A673 (cell line): ENCODE data around the gene CX3CR1. TPM values are rescaled to one million over a fixed set of nuclear protein-coding genes. Genes with fewer than 3 reads are reported as not detected.

Experiments
- BruUV-seq: library from RNA; stranded (reverse); fragments of 400-500 nt; replicated peaks from 2 replicates; lab custom pipeline; 2021; lab: Mats Ljungman, UMichigan
- CTCF ChIA-PET: fragments of 300-600 bp; sonication (Branson Sonifier 250); formaldehyde crosslinking; loops from one replicate; lab custom pipeline; 2022; ENCODE audit warnings: antibody characterized with exemption; lab: Charles Lee
- POLR2A ChIA-PET: fragments of 300-600 bp; sonication (Branson Sonifier 250); formaldehyde crosslinking; loops from one replicate; lab custom pipeline; 2022; ENCODE audit warnings: antibody characterized with exemption; ENCODE audit not compliant: low non-redundant PET; lab: Charles Lee
- DNase-seq: peaks from one replicate; pipeline ENCODE4 v3.0.0-alpha.2; 2015; ENCODE audit warnings: low spot score
- H3K27ac ChIP-seq: fragments of 200-600 bp; sonication (generic); 2 replicates; pipeline ENCODE4 v1.5.1; 2016; ENCODE audit warnings: mixed run types, low read depth, mild to moderate bottlenecking, mixed read lengths, antibody characterized with exemption, low read length; ENCODE audit not compliant: poor library complexity, severe bottlenecking
- H3K27me3 ChIP-seq: fragments of 200-600 bp; sonication (generic); replicated peaks from 2 replicates; pipeline ENCODE4 v1.6.1; 2017; ENCODE audit warnings: mixed run types, low read depth, mild to moderate bottlenecking, mixed read lengths, antibody characterized with exemption, low read length; ENCODE audit not compliant: insufficient read depth, poor library complexity
- H3K36me3 ChIP-seq: fragments of 200-600 bp; sonication (generic); 2 replicates; pipeline ENCODE4 v1.6.1; 2016; ENCODE audit warnings: mixed run types, mild to moderate bottlenecking, mixed read lengths, antibody characterized with exemption, low read length; ENCODE audit not compliant: insufficient read depth, poor library complexity, severe bottlenecking
- H3K4me1 ChIP-seq: fragments of 200-600 bp; sonication (generic); 2 replicates; pipeline ENCODE4 v1.6.1; 2017; ENCODE audit warnings: mixed run types, mild to moderate bottlenecking, mixed read lengths, antibody characterized with exemption, low read length; ENCODE audit not compliant: insufficient read depth, poor library complexity, severe bottlenecking
- H3K4me3 ChIP-seq: fragments of 200-600 bp; sonication (generic); 2 replicates; pipeline ENCODE4 v1.5.1; 2016; ENCODE audit warnings: low read depth, mixed run types, mild to moderate bottlenecking, mixed read lengths, low read length; ENCODE audit not compliant: poor library complexity, severe bottlenecking
- H3K9me3 ChIP-seq: fragments of 200-600 bp; sonication (generic); 2 replicates; pipeline ENCODE4 v1.6.1; 2016; ENCODE audit warnings: mixed run types, low read depth, mild to moderate bottlenecking, mixed read lengths, antibody characterized with exemption, low read length; ENCODE audit not compliant: poor library complexity, severe bottlenecking
- EZH2 ChIP-seq: fragments of 200-600 bp; sonication (generic); IDR thresholded peaks from 2 replicates; pipeline ENCODE4 v1.6.1; 2017; ENCODE audit warnings: borderline replicate concordance, low read depth, mild to moderate bottlenecking, mixed read lengths, antibody characterized with exemption, low read length; ENCODE audit not compliant: poor library complexity, severe bottlenecking
- intact Hi-C: fragments of 100-400 bp; cut with micrococcal nuclease; formaldehyde crosslinking; loops from one replicate; pipeline ENCODE4 v1.10.0; 2022; ENCODE audit not compliant: unreplicated experiment
- total RNA-seq: library from RNA; stranded (reverse); gene quantifications from 2 replicates; pipeline ENCODE4 v1.2.3, GENCODE V29; 2021
- TF ChIP-seq, protein P1 (sequence below): fragments of 300-800, 200-600 bp; sonication (generic); conservative IDR thresholded peaks from 2 replicates; pipeline ENCODE4 v1.5.1; 2017; ENCODE audit warnings: low read depth, mild to moderate bottlenecking, antibody characterized with exemption, low read length, moderate library complexity, mixed read lengths

CX3CR1 gene
- total RNA-seq, 1 experiment from 2014 or later, result not detected

DNA sequence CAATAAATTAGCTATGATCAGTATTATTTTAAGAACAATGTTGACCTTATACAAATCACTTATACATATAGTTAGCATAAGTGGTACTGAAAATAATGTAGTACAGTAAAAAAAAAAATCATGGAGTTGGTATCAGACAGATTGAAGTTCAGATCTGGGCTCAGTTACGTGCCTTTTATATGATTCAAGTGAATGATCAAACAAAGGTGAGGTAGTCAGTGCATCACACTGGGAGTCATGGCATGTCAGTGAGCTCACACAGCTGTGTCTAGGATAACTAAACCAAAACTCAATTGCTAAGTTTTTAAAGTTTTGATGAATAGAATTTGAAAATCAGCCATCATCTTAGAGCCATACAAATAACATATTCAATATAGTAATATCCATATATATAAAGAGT, 38.5 kb upstream of the CX3CR1 start:
- CTCF ChIA-PET, result no interaction called here
- POLR2A ChIA-PET, result no interaction called here
- BruUV-seq, result no TSS peak

DNA sequence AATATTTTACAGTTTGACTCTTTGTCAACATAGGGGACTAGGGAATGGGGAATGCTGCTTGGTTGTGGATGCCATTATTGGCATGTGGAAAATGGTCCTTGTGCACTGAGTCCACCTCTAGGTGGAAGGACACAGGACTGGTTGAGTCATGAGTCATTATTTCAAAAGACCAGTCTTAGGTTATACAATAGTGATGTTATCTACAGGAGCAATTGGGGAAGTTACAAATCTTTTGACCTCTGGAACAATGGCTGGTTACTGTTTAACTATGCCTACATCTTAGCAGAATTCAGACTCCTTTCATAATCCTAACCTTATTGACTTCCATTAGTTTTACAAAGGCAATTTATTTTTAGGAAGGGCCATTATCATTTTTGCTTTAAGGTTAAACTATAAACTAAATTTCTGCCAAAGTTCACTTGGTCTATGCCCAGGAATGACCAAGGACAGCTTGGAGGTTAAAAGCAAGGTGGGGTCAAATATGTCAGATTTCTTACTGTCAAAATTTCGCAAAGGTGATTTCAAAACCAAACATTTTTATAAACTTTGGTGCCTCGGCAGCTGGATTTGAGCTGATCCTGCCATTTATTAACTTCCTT, 37.8 kb upstream of the CX3CR1 start:
- no peak overlapping the region for H3K27ac ChIP-seq
- peaks cover 5% of the 10 kb centered on the region for H3K27me3 ChIP-seq
- DNase-seq, result no peak
- ChIA-PET CTCF (no interaction called here), POLR2A (no interaction called here)
- intact Hi-C loops, result no loop called here
- H3K9me3 ChIP-seq, result no peaks in the 10 kb centered on the region
- no peak overlapping the region for H3K4me3 ChIP-seq
- H3K4me1 ChIP-seq, result no peaks in the 10 kb centered on the region
- no peaks in the 10 kb centered on the region for H3K36me3 ChIP-seq
- TF ChIP-seq EZH2, result no peak
- BruUV-seq, result no TSS peak

More for the DNA sequence above, 38.5 kb upstream of the CX3CR1 start:
- TF ChIP-seq EZH2, result no peak
- Histone ChIP-seq H3K27me3 (peaks cover 5% of the 10 kb centered on the region), H3K4me3 (no peak overlapping the region), H3K4me1 (no peaks in the 10 kb centered on the region), H3K9me3 (no peaks in the 10 kb centered on the region), H3K36me3 (no peaks in the 10 kb centered on the region), H3K27ac (no peak overlapping the region)
- intact Hi-C loops, result no loop called here
- DNase-seq, result no peak

DNA sequence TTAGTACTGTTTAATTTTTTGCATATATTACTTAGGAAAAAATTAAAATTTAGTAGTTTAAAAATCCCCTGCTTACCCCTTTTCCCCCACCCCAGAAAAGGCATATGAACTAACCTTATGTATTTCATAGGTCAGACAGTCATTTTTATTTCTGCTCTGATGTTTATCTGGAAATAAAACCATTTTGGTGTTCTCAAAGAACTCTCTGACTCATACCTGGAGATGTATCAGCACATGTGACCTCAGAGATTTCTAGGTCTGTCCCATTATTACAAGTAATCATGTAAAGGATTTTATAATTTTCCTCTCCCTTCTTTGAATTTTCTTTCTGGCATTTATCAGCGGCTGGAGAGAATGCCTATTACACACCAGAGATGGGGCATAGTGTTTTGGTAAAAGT, 35.6 kb upstream of the CX3CR1 start:
- intact Hi-C loops, result no loop called here
- TF ChIP-seq, protein P1, sequence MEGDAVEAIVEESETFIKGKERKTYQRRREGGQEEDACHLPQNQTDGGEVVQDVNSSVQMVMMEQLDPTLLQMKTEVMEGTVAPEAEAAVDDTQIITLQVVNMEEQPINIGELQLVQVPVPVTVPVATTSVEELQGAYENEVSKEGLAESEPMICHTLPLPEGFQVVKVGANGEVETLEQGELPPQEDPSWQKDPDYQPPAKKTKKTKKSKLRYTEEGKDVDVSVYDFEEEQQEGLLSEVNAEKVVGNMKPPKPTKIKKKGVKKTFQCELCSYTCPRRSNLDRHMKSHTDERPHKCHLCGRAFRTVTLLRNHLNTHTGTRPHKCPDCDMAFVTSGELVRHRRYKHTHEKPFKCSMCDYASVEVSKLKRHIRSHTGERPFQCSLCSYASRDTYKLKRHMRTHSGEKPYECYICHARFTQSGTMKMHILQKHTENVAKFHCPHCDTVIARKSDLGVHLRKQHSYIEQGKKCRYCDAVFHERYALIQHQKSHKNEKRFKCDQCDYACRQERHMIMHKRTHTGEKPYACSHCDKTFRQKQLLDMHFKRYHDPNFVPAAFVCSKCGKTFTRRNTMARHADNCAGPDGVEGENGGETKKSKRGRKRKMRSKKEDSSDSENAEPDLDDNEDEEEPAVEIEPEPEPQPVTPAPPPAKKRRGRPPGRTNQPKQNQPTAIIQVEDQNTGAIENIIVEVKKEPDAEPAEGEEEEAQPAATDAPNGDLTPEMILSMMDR, result no peak
- TF ChIP-seq EZH2, result no peak
- ChIA-PET CTCF (no interaction called here), POLR2A (no interaction called here)
- Histone ChIP-seq H3K4me1 (no peaks in the 10 kb centered on the region), H3K9me3 (no peaks in the 10 kb centered on the region), H3K27me3 (peaks cover 5% of the 10 kb centered on the region), H3K27ac (no peak overlapping the region), H3K4me3 (no peak overlapping the region), H3K36me3 (no peaks in the 10 kb centered on the region)
- BruUV-seq, result no TSS peak
- no peak for DNase-seq

DNA sequence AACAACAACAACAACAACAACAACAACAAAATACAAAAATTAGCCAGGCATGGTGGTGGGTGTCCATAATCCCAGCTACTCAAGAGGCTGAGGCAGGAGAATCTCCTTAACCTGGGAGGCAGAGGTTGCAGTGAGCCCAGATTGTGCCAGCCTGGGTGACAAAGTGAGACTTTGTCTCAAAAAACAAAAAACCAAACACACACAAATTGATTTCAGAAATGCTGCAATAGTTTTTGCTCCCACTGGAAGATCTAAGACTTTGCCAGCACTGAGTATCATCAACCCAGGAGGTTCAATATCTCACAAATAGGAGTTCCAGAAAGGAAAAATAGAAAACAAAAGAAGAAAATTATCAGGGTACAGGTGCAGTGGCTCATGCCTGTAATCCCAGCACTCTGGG, 33.5 kb upstream of the CX3CR1 start:
- intact Hi-C loops, result no loop called here
- H3K4me1 ChIP-seq, result no peaks in the 10 kb centered on the region
- CTCF ChIA-PET, result no interaction called here
- POLR2A ChIA-PET, result no interaction called here
- no peak overlapping the region for H3K4me3 ChIP-seq
- no peak overlapping the region for H3K27ac ChIP-seq
- BruUV-seq, result no TSS peak
- H3K36me3 ChIP-seq, result no peaks in the 10 kb centered on the region
- no peaks in the 10 kb centered on the region for H3K9me3 ChIP-seq
- no peak for DNase-seq
- H3K27me3 ChIP-seq, result no peaks in the 10 kb centered on the region
- TF ChIP-seq EZH2, result no peak
- TF ChIP-seq, protein P1, result no peak
